ENCODE measurements around the gene TM6SF1. TPM values are rescaled to one million over a fixed set of nuclear protein-coding genes. Genes with fewer than 3 reads are reported as not detected.
A peak's percentile ranks its signal among the peaks of the same experiment; 100 is the strongest.

TM6SF1 gene
- total and polyA plus RNA-seq, 9 of the 15 experiments (the other 6 are each of a cell fraction or from before 2014, with no cell fraction given): 1.0 to 5.6 (median 3.5) TPM

GRCh38 chr15:83092309-83092976, 15.0 kb upstream of the TM6SF1 start (continued):
- TF ChIP-seq THRB (CRISPR knock-in tag; conservative IDR thresholded peaks at IDR 0.05) (no peak), ZBTB26 (CRISPR knock-in tag; IDR thresholded peaks at IDR 0.05) (peak; percentile 30; the same call in 1 of the 2 replicates), REST (IDR thresholded peaks at IDR 0.05; ENCODE audit: borderline replicate concordance) (peak; percentile 85), REST (CRISPR knock-in tag; IDR thresholded peaks at IDR 0.05; ENCODE audit: low read depth) (no peak), DEAF1 (CRISPR knock-in tag; IDR thresholded peaks at IDR 0.05) (0 out of 2 replicates have a peak, but pooled peaks have one; percentile 22), ZNF431 (CRISPR knock-in tag; IDR thresholded peaks at IDR 0.05) (no peak), TBP (optimal IDR thresholded peaks at IDR 0.05; ENCODE audit: low read depth, low read length) (peak; percentile 45)

Data from K562 (cell line).